Panc1 (cell line): ENCODE results near the gene UCP2. TPM values are rescaled to one million over a fixed set of nuclear protein-coding genes. Genes with fewer than 3 reads are reported as not detected.

ENCODE experiments used
- ATAC-seq: fragments of 200-7000 bp; cut with Tn5 transposase; 2 replicates; pipeline ENCODE4 v1.9.1; 2020; ENCODE audit warnings: mild to moderate bottlenecking, moderate library complexity
- BruUV-seq: library from RNA; stranded (reverse); fragments of 400-500 nt; replicated peaks from 2 replicates; lab custom pipeline; 2021; lab: Mats Ljungman, UMichigan
- CTCF ChIA-PET: fragments of 300-600 bp; sonication (Branson Sonifier 250); formaldehyde crosslinking; loops from one replicate; lab custom pipeline; 2022; ENCODE audit warnings: antibody characterized with exemption; lab: Charles Lee
- POLR2A ChIA-PET: fragments of 300-600 bp; sonication (Branson Sonifier 250); formaldehyde crosslinking; loops from one replicate; lab custom pipeline; 2022; ENCODE audit warnings: antibody characterized with exemption; lab: Charles Lee
- DNase-seq: peaks from one replicate; pipeline ENCODE4 v3.0.0-alpha.2; 2010; ENCODE audit warnings: low read depth, low spot score
- H3K27ac ChIP-seq: 2 replicates; pipeline ENCODE4 v1.5.1; 2011; ENCODE audit warnings: mild to moderate bottlenecking, low read length, inconsistent platforms
- H3K27me3 ChIP-seq: fragments of 200-500 bp; sonication (Bioruptor generic); 2 replicates; pipeline ENCODE4 v1.6.0; 2014; ENCODE audit warnings: low read length, inconsistent platforms; ENCODE audit not compliant: control insufficient read depth, insufficient read depth
- H3K36me3 ChIP-seq: fragments of 200-500 bp; sonication (Bioruptor generic); 2 replicates; pipeline ENCODE4 v1.5.1; 2014; ENCODE audit warnings: inconsistent platforms, mild to moderate bottlenecking, low read length, moderate library complexity; ENCODE audit not compliant: control insufficient read depth, insufficient read depth
- H3K4me1 ChIP-seq: 2 replicates; pipeline ENCODE4 v1.5.1; 2011; ENCODE audit warnings: inconsistent platforms, mild to moderate bottlenecking, low read length, moderate library complexity; ENCODE audit not compliant: control insufficient read depth, insufficient read depth
- H3K4me3 ChIP-seq, 2 experiments: 2 replicates each; pipeline ENCODE4 v1.5.1; 2011 to 2012; ENCODE audit warnings: low read depth in 2 of 2, low read length in 2 of 2, mild to moderate bottlenecking in 2 of 2, inconsistent platforms in 1 of 2, moderate library complexity in 1 of 2
- H3K9me3 ChIP-seq: fragments of 200-500 bp; sonication (Bioruptor generic); 2 replicates; pipeline ENCODE4 v1.5.1; 2014; ENCODE audit warnings: low read depth, mild to moderate bottlenecking, inconsistent platforms, low read length, moderate library complexity; ENCODE audit not compliant: control insufficient read depth, insufficient read depth
- POLR2AphosphoS5 ChIP-seq: IDR thresholded peaks from 2 replicates; pipeline ENCODE4 v1.6.1; 2012; ENCODE audit warnings: mild to moderate bottlenecking, low read depth, low read length, moderate library complexity
- SIN3A ChIP-seq: IDR thresholded peaks from 2 replicates; pipeline ENCODE4 v1.6.1; 2012; ENCODE audit warnings: low read depth, mild to moderate bottlenecking, low read length, moderate library complexity, borderline replicate concordance; ENCODE audit not compliant: insufficient read depth
- TCF7L2 ChIP-seq: IDR thresholded peaks from 2 replicates; pipeline ENCODE4 v1.6.1; 2011; ENCODE audit warnings: mild to moderate bottlenecking, low read depth, low read length, inconsistent platforms
- in situ Hi-C: cut with HindIII; loops from 2 replicates; pipeline ENCODE4 v1.10.0; 2016; ENCODE audit warnings: low sequenced_read_pairs, low pct_unique_long_range_greater_than_20kb
- intact Hi-C: fragments of 100-400 bp; cut with micrococcal nuclease; formaldehyde crosslinking; loops from one replicate; pipeline ENCODE4 v1.10.0; 2022; ENCODE audit not compliant: unreplicated experiment
- total RNA-seq: library from RNA; stranded (reverse); gene quantifications from one replicate; pipeline ENCODE4 v1.2.1, GENCODE V29; 2021; ENCODE audit not compliant: unreplicated experiment
- TF ChIP-seq, protein P1 (sequence below): fragments of 450-650 bp; IDR thresholded peaks from 2 replicates; pipeline ENCODE4 v1.5.1; 2017; ENCODE audit warnings: mild to moderate bottlenecking
- TF ChIP-seq, protein P2 (sequence below), 2 experiments: IDR thresholded peaks; 2 replicates each; pipeline ENCODE4 v1.6.1; 2011 to 2012; ENCODE audit warnings: low read depth in 2 of 2, control low read depth in 1 of 2, low read length in 1 of 2, mild to moderate bottlenecking in 1 of 2, moderate library complexity in 1 of 2; ENCODE audit not compliant: insufficient read depth in 1 of 2

The UCP2 gene
- total RNA-seq, 1 experiment from 2014 or later, result 68.8 TPM

DNA sequence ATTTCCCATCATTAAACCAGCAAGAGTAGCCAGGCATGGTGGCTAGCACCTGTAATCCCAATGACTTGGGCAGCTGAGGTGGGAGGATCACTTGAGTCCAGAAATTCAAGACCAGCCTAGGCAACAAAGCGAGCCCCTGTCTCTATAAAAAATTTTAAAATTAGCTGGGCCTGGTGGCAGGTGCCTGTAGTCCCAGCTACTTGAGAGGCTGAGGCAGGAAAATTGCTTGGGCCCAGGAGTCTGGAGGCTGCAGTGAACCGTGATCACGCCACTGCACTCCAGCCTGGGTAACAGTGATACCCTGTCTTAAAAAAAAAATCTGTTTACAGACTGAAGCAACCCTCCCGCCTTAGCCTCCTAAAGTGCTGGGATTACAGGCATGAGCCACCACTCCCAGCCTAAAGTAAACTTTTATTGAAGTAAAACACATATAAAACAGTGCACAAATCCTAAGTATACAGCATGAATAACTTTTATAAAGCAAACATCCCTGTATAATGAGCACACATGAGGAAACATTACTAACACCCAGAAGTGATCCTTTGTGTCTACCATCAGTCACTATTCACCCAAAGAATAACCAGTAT is 13.6 kb upstream of the UCP2 start:
- in situ Hi-C loops, result no loop called here
- Histone ChIP-seq H3K9me3 (no peaks in the 10 kb centered on the region), H3K27me3 (no peaks in the 10 kb centered on the region; the same call in 1 of the 2 replicates), H3K36me3 (no peaks in the 10 kb centered on the region), H3K27ac (no peak overlapping the region), H3K4me3 (no peak overlapping the region), H3K4me1 (no peaks in the 10 kb centered on the region)
- DNase-seq, result no peak
- no TSS peak for BruUV-seq
- TF ChIP-seq SIN3A (no peak), TCF7L2 (no peak), POLR2AphosphoS5 (no peak)
- TF ChIP-seq, protein P1, sequence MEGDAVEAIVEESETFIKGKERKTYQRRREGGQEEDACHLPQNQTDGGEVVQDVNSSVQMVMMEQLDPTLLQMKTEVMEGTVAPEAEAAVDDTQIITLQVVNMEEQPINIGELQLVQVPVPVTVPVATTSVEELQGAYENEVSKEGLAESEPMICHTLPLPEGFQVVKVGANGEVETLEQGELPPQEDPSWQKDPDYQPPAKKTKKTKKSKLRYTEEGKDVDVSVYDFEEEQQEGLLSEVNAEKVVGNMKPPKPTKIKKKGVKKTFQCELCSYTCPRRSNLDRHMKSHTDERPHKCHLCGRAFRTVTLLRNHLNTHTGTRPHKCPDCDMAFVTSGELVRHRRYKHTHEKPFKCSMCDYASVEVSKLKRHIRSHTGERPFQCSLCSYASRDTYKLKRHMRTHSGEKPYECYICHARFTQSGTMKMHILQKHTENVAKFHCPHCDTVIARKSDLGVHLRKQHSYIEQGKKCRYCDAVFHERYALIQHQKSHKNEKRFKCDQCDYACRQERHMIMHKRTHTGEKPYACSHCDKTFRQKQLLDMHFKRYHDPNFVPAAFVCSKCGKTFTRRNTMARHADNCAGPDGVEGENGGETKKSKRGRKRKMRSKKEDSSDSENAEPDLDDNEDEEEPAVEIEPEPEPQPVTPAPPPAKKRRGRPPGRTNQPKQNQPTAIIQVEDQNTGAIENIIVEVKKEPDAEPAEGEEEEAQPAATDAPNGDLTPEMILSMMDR, result no peak
- TF ChIP-seq, protein P2, sequence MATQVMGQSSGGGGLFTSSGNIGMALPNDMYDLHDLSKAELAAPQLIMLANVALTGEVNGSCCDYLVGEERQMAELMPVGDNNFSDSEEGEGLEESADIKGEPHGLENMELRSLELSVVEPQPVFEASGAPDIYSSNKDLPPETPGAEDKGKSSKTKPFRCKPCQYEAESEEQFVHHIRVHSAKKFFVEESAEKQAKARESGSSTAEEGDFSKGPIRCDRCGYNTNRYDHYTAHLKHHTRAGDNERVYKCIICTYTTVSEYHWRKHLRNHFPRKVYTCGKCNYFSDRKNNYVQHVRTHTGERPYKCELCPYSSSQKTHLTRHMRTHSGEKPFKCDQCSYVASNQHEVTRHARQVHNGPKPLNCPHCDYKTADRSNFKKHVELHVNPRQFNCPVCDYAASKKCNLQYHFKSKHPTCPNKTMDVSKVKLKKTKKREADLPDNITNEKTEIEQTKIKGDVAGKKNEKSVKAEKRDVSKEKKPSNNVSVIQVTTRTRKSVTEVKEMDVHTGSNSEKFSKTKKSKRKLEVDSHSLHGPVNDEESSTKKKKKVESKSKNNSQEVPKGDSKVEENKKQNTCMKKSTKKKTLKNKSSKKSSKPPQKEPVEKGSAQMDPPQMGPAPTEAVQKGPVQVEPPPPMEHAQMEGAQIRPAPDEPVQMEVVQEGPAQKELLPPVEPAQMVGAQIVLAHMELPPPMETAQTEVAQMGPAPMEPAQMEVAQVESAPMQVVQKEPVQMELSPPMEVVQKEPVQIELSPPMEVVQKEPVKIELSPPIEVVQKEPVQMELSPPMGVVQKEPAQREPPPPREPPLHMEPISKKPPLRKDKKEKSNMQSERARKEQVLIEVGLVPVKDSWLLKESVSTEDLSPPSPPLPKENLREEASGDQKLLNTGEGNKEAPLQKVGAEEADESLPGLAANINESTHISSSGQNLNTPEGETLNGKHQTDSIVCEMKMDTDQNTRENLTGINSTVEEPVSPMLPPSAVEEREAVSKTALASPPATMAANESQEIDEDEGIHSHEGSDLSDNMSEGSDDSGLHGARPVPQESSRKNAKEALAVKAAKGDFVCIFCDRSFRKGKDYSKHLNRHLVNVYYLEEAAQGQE (IDR thresholded peaks at IDR 0.05; ENCODE audit: insufficient read depth in 1 of 2, low read depth in 2 of 2, low read length in 1 of 2), result no peak
- ChIA-PET CTCF (no interaction called here), POLR2A (no interaction called here)
- intact Hi-C loops, result no loop called here
- ATAC-seq, result no peak

DNA sequence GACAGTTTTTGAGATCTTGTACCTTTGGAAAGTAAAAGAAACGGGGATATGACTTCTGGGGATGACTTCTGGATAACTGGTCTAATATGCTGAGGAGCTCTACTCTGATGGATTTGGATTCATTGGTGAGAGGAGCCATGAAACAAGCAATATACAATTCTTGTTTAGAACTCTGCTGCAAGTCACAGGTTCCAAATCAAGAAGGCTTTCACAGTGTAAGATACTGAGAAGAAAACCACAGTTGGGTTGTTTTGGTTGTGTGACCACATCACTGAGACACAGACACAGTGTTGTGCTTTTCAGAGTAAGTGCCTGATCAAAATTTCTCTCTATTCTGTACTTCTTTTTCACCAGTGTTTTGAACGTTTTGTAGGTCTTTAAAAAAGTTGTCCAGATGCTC is 13.1 kb upstream of the UCP2 start:
- Histone ChIP-seq H3K36me3 (no peaks in the 10 kb centered on the region), H3K9me3 (no peaks in the 10 kb centered on the region), H3K4me3 (no peak overlapping the region), H3K27ac (no peak overlapping the region), H3K27me3 (no peaks in the 10 kb centered on the region; the same call in 1 of the 2 replicates), H3K4me1 (no peaks in the 10 kb centered on the region)
- POLR2A ChIA-PET, result no interaction called here
- ATAC-seq (no peak), DNase-seq (no peak)
- in situ Hi-C loops, result no loop called here
- no peak for TF ChIP-seq SIN3A
- TF ChIP-seq, protein P1, result no peak
- TF ChIP-seq TCF7L2, result no peak
- no peak for TF ChIP-seq POLR2AphosphoS5
- TF ChIP-seq, protein P2 (IDR thresholded peaks at IDR 0.05; ENCODE audit: insufficient read depth in 1 of 2, low read depth in 2 of 2, low read length in 1 of 2), result no peak
- no TSS peak for BruUV-seq
- CTCF ChIA-PET, result no interaction called here
- intact Hi-C loops, result no loop called here
